ENCODE data around the gene TMEM198.

Gene TMEM198

DNA sequence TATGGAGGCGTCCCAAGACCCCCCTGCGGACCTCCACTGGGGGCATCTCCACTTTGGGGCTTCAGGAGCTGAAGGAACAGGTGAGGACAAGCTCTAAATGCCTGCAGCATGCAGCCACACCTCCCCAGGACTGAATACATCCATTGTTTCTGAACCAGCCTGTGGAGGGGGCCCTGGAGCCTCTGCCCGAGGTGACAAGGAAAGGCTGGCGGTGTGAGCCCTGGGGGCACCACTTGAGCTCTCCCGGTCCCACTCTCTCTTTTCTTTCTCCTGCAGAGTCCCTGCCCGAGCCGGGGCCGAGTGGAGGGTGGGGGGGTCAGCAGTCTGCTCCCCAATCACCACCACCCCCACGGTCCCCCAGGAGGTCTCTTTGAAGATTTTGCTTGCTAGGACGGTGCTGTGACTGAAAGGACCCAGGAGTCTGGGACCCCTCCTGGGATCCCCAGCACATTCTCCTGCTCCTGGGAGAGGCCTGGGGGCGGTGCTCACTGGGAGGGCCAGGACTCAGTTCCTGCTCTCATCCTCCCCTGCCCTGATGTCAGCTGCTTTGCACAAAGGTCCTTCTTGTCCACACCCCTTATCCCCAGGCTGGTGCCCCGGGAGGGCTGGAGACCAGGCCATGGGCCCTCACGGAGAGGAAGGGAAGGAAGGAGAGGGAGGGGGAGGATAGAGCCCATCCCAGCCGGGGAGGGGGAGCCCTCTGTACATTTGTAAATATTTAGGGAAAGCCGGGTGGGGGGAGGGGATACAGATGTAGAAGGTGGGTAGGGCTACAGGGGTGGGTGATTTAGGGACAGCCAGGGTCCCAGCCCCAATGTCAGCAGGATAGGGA, 6.0 kb upstream of the TMEM198 start:
- TF ChIP-seq ZFX (IDR thresholded peaks at IDR 0.05), result no peak
- no peak for TF ChIP-seq CTCF (conservative IDR thresholded peaks at IDR 0.05)
- no peak overlapping the region for H3K27ac ChIP-seq

DNA sequence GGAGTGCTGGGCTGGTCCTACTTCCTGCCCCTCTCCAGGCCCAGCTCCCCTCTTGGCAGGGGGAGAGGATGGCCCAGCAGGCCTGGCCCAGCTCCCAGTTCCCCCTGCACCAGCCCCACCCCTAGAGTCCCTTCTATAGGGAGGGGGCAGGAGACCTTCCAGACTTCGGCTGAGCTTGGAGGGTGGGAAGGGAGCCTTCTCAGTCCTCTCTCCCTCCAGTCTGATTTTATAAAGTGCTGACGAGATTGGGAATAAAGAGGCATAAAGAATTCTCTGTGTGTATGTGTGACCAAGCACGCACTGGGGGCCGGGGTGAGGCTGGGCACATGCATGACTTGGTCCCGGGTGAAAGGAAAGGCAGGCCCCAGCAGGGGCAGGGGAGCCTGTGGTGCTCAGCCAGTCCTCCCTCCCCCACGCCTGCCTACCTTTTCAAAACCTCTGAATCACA, 5.3 kb upstream of the TMEM198 start:
- TF ChIP-seq CTCF (conservative IDR thresholded peaks at IDR 0.05) (no peak), ZFX (IDR thresholded peaks at IDR 0.05) (no peak)
- no peak overlapping the region for H3K27ac ChIP-seq

DNA sequence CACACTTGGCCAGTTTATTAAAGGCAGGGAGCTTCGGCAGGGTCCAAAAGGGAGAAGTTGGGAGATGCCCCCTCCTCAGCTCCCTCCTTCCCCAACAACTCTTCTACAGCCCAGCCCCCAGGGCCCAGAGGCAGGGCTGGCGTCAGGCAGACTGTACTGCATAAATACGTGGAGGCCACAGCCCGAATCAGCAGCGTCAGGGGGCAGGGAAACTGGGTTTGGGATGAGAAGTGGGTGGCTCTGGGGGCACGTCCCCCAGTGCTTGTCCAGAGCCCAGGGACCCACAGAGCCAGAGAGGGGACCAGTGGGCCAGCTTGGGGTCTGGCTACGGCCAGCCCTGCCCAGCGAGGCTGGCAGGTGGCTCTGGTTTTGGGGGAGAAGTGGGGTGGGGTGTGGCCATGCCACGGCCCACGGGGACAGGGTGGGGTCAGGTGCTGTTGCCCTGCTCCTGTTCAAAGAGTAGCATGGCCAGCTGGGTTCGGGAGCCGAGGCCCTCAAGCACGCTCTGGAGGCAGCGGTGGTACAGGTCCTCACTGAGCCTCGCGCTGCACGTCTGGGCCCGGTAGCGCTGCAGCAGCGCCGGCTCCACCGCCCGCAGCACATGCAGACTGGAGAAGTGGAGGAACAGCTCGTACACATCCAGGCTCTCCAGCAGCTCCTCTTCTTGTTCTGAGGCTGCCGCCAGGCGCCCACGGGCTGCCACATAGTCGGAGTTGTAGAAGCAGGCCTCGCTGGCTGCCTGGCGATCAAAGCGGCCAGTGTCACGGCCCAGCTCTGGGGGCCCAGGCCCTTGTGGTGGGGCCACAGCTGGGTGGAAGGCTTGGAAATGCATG, 4.7 kb upstream of the TMEM198 start:
- TF ChIP-seq ZFX (IDR thresholded peaks at IDR 0.05), result no peak

GRCh38 chr2:219539926-219540678, 3.7 kb upstream of the TMEM198 start:
- TF ChIP-seq CTCF (conservative IDR thresholded peaks at IDR 0.05), result no peak
- no peak for TF ChIP-seq ZFX (IDR thresholded peaks at IDR 0.05)
- no peak overlapping the region for H3K27ac ChIP-seq

More for the DNA sequence above, 4.7 kb upstream of the TMEM198 start:
- no peak overlapping the region for H3K27ac ChIP-seq

GRCh38 chr2:219540784-219541504, 2.9 kb upstream of the TMEM198 start:
- no peak overlapping the region for H3K27ac ChIP-seq
- no peak for TF ChIP-seq CTCF (conservative IDR thresholded peaks at IDR 0.05)
- TF ChIP-seq ZFX (IDR thresholded peaks at IDR 0.05), result no peak

DNA sequence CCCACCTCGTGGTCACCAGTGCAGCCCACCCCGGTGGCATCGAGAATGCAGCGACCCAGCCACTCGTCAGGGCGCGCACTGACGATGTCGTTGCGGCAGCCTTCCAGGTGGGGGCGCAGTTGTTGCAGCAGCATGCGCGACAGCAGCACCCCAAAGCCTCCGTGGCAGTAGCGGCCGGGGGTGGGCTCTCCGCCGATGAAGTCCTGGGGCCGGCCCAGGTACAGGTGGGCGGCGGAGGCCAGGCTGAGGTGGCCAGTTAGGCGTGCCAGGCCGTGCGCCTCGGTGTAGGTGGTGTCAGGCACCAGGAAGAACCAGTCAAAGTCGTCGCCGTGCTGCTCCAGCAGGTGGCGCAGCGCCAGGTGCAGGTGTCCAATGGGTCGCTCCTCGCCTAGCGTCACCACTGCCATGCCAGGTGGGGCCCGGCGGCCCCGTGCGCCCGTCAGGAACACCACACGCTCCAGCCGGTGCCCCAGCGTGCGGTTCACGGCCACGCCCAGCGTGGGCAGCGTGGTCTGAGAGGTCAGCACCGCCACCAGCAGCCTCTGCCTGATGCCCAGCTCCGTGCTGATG, 2.1 kb upstream of the TMEM198 start:
- H3K27ac ChIP-seq, result no peak overlapping the region
- TF ChIP-seq CTCF (conservative IDR thresholded peaks at IDR 0.05) (peak; percentile 96), ZFX (IDR thresholded peaks at IDR 0.05) (no peak)

Measured in C4-2B (cell line).